Pancreas (tissue), 10 donors: Measurements from ENCODE around the gene MAGI1. TPM values are rescaled to one million over a fixed set of nuclear protein-coding genes. Genes with fewer than 3 reads are reported as not detected.

Experiments
- ATAC-seq, 4 donors: fragments of 200-7000 bp; cut with Tn5 transposase; one replicate each; pipeline versions ENCODE4 v1.8.0 to v1.9.1; 2020; ENCODE audit warnings: mild to moderate bottlenecking in 4 of 4, moderate library complexity in 4 of 4
- DNase-seq, 6 donors: peaks; one replicate each; pipeline ENCODE4 v3.0.0-alpha.2; 2020
- FAIRE-seq: peaks from 2 replicates; lab custom pipeline; 2012; peaks lifted over from hg19 to GRCh38; lab: Jason Lieb, UNC
- H3K27ac ChIP-seq, 4 donors: fragments of 200-600 bp; sonication (generic); 1 replicate in 3 of 4; 2 replicates in 1 of 4; pipeline versions ENCODE4 v1.5.0 to v1.8.0; 2020
- H3K27me3 ChIP-seq, 4 donors: fragments of 200-600 bp; one replicate each; pipeline ENCODE4 v1.8.0; 2021
- H3K36me3 ChIP-seq, 3 donors: fragments of 200-600 bp; sonication (generic) in 1 of 3; one replicate each; pipeline versions ENCODE4 v1.5.0 to v1.8.0; 2020 to 2021
- H3K4me1 ChIP-seq, 3 donors: fragments of 200-600 bp; one replicate each; pipeline ENCODE4 v1.8.0; 2021
- H3K4me3 ChIP-seq, 4 donors: fragments of 200-600 bp; sonication (generic) in 2 of 4; one replicate each; pipeline versions ENCODE4 v1.5.0 to v1.8.0; 2020 to 2021
- H3K9me3 ChIP-seq, 4 donors: fragments of 200-600 bp; one replicate each; pipeline ENCODE4 v1.8.0; 2021
- WGBS, 2 donors: extraction: QIAGEN DNeasy Blood & Tissue Kit; methylation state at CpG; one replicate each; pipeline ENCODE4 v1.1.7; 2013; 5-methylcytosine and 5-hydroxymethylcytosine counted together
- intact Hi-C, 3 donors: fragments of 100-400 bp; cut with DNase I; formaldehyde crosslinking; loops; one replicate each; pipeline versions ENCODE4 v1.11.1 to v1.14.2; 2022
- polyA plus RNA-seq, 2 donors: library from polyadenylated mRNA; stranded (reverse); fragments of 200-250 nt; gene quantifications; one replicate each; pipeline ENCODE4 v1.2.3, GENCODE V29; 2013
- total RNA-seq, 6 donors: library from RNA; stranded (reverse); fragmentation: NEBNext Ultra II Directional in 4 of 6; extraction: Animal tissue kit (Norgen Biotek cat#: 25700) in 4 of 6; gene quantifications; one replicate each; pipeline versions ENCODE4 v1.2.1 to v1.2.4, GENCODE V29; 2021 to 2023
- TF ChIP-seq, protein P1 (sequence below), 4 donors: fragments of 200-600 bp; sonication (generic) in 3 of 4; IDR thresholded peaks; one replicate each; pipeline versions ENCODE4 v1.5.0 to v1.8.0; 2021; ENCODE audit warnings: antibody characterized with exemption in 4 of 4
- donor health status: healthy with polysubstance abuse.
- donor health status: DM: no; HTN: no; CAD: no; lungs with moderate emphysema.
- donor health status: DM: no; HTN: no; CAD: no.
- donor health status: control.
- donor health status: control.
- donor health status: Bipolar disorder and iron deficiency.
- donor health status: DM: yes; HTN: yes; CAD: no.
- donor health status: DM: no; HTN: no; CAD: no.
- donor health status: DM: no; HTN: no; CAD: no.
- donor health status: DM: yes; HTN: yes; CAD: no.

Gene MAGI1
- total and polyA plus RNA-seq, 8 donors, result 19.7 to 45.1 (median 28.0) TPM

DNA sequence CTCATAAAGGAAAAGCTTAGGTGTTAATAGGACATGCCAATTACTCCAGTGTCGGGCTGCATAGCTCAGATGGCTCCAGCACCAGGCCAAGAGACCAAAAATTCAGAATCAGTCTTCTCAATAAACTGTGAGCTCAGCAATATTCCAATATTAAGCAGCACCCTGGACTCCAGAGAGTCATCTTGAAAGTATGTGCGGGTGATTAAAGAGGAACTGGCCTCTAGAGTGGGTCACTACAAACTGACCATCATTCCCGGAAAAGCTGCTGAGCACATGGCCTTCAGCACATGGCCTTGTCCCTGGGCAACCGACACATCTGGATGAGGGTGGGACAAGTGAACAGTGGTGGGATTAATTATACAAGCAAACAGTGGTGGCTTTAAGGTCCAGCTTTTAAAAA is 59.0 kb downstream of the MAGI1 start:
- intact Hi-C loops, result no loop called here
- ATAC-seq (peak in 2 of 4 donors; percentile 21 to 50), FAIRE-seq (no peak), DNase-seq (no peak)
- Histone ChIP-seq H3K27me3 (no peaks in the 10 kb centered on the region), H3K4me3 (no peak overlapping the region), H3K4me1 (no peaks in the 10 kb centered on the region), H3K27ac (peak overlapping the region in 1 of 4 donors; percentile 28), H3K9me3 (no peaks in the 10 kb centered on the region), H3K36me3 (no peaks in the 10 kb centered on the region)
- TF ChIP-seq, protein P1, sequence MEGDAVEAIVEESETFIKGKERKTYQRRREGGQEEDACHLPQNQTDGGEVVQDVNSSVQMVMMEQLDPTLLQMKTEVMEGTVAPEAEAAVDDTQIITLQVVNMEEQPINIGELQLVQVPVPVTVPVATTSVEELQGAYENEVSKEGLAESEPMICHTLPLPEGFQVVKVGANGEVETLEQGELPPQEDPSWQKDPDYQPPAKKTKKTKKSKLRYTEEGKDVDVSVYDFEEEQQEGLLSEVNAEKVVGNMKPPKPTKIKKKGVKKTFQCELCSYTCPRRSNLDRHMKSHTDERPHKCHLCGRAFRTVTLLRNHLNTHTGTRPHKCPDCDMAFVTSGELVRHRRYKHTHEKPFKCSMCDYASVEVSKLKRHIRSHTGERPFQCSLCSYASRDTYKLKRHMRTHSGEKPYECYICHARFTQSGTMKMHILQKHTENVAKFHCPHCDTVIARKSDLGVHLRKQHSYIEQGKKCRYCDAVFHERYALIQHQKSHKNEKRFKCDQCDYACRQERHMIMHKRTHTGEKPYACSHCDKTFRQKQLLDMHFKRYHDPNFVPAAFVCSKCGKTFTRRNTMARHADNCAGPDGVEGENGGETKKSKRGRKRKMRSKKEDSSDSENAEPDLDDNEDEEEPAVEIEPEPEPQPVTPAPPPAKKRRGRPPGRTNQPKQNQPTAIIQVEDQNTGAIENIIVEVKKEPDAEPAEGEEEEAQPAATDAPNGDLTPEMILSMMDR (IDR thresholded peaks at IDR 0.05), result no peak
- WGBS, 2 donors, result 82 to 87% methylated on average over 4 of the region's 4 CpGs

DNA sequence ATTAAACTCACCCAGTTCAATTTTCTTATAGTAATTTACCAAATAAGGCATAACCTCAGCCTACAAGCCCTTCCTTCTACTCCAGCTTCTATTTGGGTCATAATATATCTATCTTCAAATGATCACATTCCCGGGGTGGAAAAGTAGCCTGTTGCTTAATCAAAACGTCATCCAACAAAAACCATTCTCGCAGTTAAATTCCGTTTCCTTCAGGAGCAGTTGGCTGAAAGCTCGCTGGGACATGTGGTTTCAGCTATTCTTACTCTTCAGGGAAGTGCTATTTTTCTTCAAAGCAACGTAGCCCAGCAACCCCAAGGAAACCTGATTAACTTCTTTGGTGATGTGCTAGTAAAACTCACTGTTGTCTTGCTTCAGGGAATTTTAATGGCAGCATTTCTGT is 59.6 kb downstream of the MAGI1 start:
- intact Hi-C loops, result no loop called here
- FAIRE-seq (no peak), ATAC-seq (peak in 3 of 4 donors; percentile 28 to 48 (median 36)), DNase-seq (no peak)
- Histone ChIP-seq H3K27me3 (no peaks in the 10 kb centered on the region), H3K9me3 (no peaks in the 10 kb centered on the region), H3K27ac (peak overlapping the region in 1 of 4 donors; percentile 22), H3K4me3 (no peak overlapping the region), H3K36me3 (no peaks in the 10 kb centered on the region), H3K4me1 (no peaks in the 10 kb centered on the region)
- TF ChIP-seq, protein P1 (IDR thresholded peaks at IDR 0.05), result no peak
- WGBS, 2 donors, result 60 to 66% methylated on average over 6 of the region's 6 CpGs

DNA sequence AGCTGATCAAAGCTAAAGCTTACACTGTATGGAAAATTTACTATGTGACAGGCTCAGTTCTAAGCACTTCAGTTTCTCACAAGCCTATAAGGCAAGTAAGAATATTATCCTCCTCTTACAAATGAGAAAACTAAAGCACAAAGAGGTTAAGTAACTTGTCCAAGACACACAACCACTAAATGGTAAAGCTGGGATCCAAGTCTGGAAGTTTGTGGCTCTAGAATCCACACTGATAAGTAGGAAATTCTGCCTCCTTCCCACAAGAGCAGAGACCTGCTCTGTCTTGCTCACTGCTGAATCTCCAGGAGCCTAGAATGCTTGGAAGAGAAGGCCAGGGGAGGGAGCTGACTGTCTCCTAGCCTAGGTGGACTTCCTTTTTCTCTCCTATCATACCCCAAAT is 60.6 kb downstream of the MAGI1 start:
- H3K4me3 ChIP-seq, result no peak overlapping the region
- FAIRE-seq (no peak), ATAC-seq (no peak), DNase-seq (no peak)
- intact Hi-C loops, result no loop called here
- H3K9me3 ChIP-seq, result no peaks in the 10 kb centered on the region
- no peaks in the 10 kb centered on the region for H3K4me1 ChIP-seq
- TF ChIP-seq, protein P1 (IDR thresholded peaks at IDR 0.05), result no peak
- no peaks in the 10 kb centered on the region for H3K36me3 ChIP-seq
- H3K27me3 ChIP-seq, result no peaks in the 10 kb centered on the region
- H3K27ac ChIP-seq, result no peak overlapping the region

DNA sequence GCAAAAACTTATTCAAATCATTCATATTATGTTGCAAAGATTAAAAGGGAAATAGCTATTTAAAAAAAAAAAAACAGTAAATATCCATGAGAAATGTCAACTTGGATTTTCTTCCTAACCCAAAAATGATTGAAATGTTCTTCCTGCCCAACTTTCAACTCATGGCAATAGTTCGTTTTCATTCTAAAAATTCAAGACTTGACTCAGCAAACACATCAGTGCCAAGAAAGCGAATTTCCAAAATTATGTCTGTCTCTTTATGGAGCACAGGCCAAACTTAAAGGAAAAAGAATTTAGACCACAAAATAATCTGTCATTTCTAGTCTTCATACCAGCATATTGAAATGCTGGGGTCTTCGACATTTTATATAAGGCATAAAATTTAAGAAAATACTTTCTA is 63.7 kb downstream of the MAGI1 start:
- WGBS, 2 donors, result 88 to 93% methylated on average over 3 of the region's 3 CpGs
- H3K9me3 ChIP-seq, result no peaks in the 10 kb centered on the region
- no peaks in the 10 kb centered on the region for H3K36me3 ChIP-seq
- ATAC-seq (no peak), FAIRE-seq (no peak), DNase-seq (no peak)
- no peak overlapping the region for H3K27ac ChIP-seq
- H3K4me3 ChIP-seq, result no peak overlapping the region
- intact Hi-C loops, result no loop called here
- peaks cover 0 to 4% (median 0%) of the 10 kb centered on the region in 3 donors for H3K4me1 ChIP-seq
- H3K27me3 ChIP-seq, result no peaks in the 10 kb centered on the region
- TF ChIP-seq, protein P1 (IDR thresholded peaks at IDR 0.05), result no peak

DNA sequence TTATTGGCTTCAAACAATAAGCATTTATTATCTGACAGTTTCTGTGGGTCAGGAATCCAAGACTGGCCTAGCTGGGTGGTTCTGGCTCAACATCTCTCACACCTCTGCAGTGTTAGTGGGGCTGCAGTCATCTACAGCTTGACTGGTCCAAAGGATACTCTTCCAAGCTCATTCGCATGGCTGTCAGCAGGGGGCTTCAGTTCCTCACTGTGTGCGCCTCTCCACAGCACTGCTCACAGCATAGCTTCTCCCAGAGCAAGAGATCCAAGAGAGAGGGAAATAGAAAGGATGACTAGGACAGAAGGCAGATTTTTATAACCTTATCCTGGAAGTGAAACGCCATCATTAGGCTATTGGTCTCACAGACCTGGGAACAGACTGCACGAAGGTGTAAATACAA is 64.2 kb downstream of the MAGI1 start:
- ATAC-seq, result no peak
- no peak for FAIRE-seq
- 98 to 99% methylated on average over 4 of the region's 4 CpGs for WGBS, 2 donors
- H3K27ac ChIP-seq, result no peak overlapping the region
- H3K9me3 ChIP-seq, result no peaks in the 10 kb centered on the region
- H3K36me3 ChIP-seq, result no peaks in the 10 kb centered on the region
- TF ChIP-seq, protein P1 (IDR thresholded peaks at IDR 0.05), result no peak
- intact Hi-C loops, result no loop called here
- H3K4me3 ChIP-seq, result no peak overlapping the region
- peaks cover 0 to 4% (median 0%) of the 10 kb centered on the region in 3 donors for H3K4me1 ChIP-seq
- DNase-seq, result no peak
- H3K27me3 ChIP-seq, result no peaks in the 10 kb centered on the region
